HG03342 (cell line): ENCODE measurements around the gene FOSL1.
"Not testable (repeated sequence)": the region's sequence is repeated elsewhere in the genome, so short reads cannot be mapped to it uniquely, and the experiment has no call there.

Experiments used
- ATAC-seq: cut with Tn5 transposase; IDR thresholded peaks from one replicate; pipeline ENCODE4 v1.9.1; 2021; ENCODE audit warnings: mild to moderate bottlenecking, moderate library complexity; ENCODE audit not compliant: unreplicated experiment

FOSL1 gene

GRCh38 chr11:65854161-65854592 is 46.0 kb downstream of the FOSL1 start:
- ATAC-seq, result no peak

GRCh38 chr11:65853246-65853979 is 46.8 kb downstream of the FOSL1 start:
- no peak for ATAC-seq

GRCh38 chr11:65852508-65853245 is 47.5 kb downstream of the FOSL1 start:
- no peak for ATAC-seq

- no peak for ATAC-seq
Observed at GRCh38 chr11:65851811-65852507, 48.2 kb downstream of the FOSL1 start.

- ATAC-seq, result no peak
Observed at GRCh38 chr11:65851083-65851579, 49.1 kb downstream of the FOSL1 start.

GRCh38 chr11:65850217-65851082 is 49.7 kb downstream of the FOSL1 start:
- ATAC-seq, result no peak

GRCh38 chr11:65849771-65850216 is 50.4 kb downstream of the FOSL1 start:
- no peak for ATAC-seq

- ATAC-seq, result no peak
Observed at GRCh38 chr11:65849366-65849765, 50.8 kb downstream of the FOSL1 start.

- ATAC-seq, result not testable (repeated sequence)
Observed at GRCh38 chr11:65848693-65849092, 51.5 kb downstream of the FOSL1 start.

GRCh38 chr11:65847746-65848145 is 52.4 kb downstream of the FOSL1 start:
- ATAC-seq, result no peak

GRCh38 chr11:65844231-65844872 is 55.8 kb downstream of the FOSL1 start:
- no peak for ATAC-seq

- no peak for ATAC-seq
Observed at GRCh38 chr11:65843811-65844210, 56.4 kb downstream of the FOSL1 start.

GRCh38 chr11:65842144-65842543 is 58.0 kb downstream of the FOSL1 start:
- no peak for ATAC-seq
